ENCODE data around the gene LIPG.

LIPG gene

GRCh38 chr18:49630246-49630699 lies 68.4 kb downstream of the LIPG start:
- Histone ChIP-seq H3K9me2 (replicated peaks; ENCODE audit: insufficient read depth, low read length) (no peaks in the 10 kb centered on the region), H3K27ac (ENCODE audit: low read depth, low read length) (no peak overlapping the region), H3F3A (ENCODE audit: insufficient read depth) (no peaks in the 10 kb centered on the region), H3K4me3 (ENCODE audit: insufficient read depth, low read length, poor library complexity, severe bottlenecking) (no peak overlapping the region), H3K79me2 (ENCODE audit: insufficient read depth, low read length) (no peaks in the 10 kb centered on the region), H3K9ac (ENCODE audit: low read length) (no peak overlapping the region), H3K27me3 (ENCODE audit: low read length) (no peaks in the 10 kb centered on the region), H4K20me1 (ENCODE audit: low read depth, low read length) (no peaks in the 10 kb centered on the region), H3K9me3 (ENCODE audit: insufficient read depth, low read length) (no peaks in the 10 kb centered on the region), H3K36me3 (ENCODE audit: low read length) (no peaks in the 10 kb centered on the region), H2AFZ (ENCODE audit: low read depth, low read length, severe bottlenecking) (no peak overlapping the region), H3K4me2 (ENCODE audit: low read depth, low read length, poor library complexity, severe bottlenecking) (no peak overlapping the region)
- TF ChIP-seq EZH2phosphoT487 (conservative IDR thresholded peaks at IDR 0.05; ENCODE audit: low read length) (no peak), CTCF (IDR thresholded peaks at IDR 0.05; ENCODE audit: insufficient read depth, low read length, poor library complexity, severe bottlenecking) (no peak)

- no peaks in the 10 kb centered on the region for H3K79me2 ChIP-seq (ENCODE audit: insufficient read depth, low read length)
- no peak overlapping the region for H2AFZ ChIP-seq (ENCODE audit: low read depth, low read length, severe bottlenecking)
- no peaks in the 10 kb centered on the region for H3K27me3 ChIP-seq (ENCODE audit: low read length)
- H3K27ac ChIP-seq (ENCODE audit: low read depth, low read length) = no peak overlapping the region
- no peaks in the 10 kb centered on the region for H3F3A ChIP-seq (ENCODE audit: insufficient read depth)
- H3K9ac ChIP-seq (ENCODE audit: low read length) = no peak overlapping the region
- H4K20me1 ChIP-seq (ENCODE audit: low read depth, low read length) = no peaks in the 10 kb centered on the region
- H3K9me2 ChIP-seq (replicated peaks; ENCODE audit: insufficient read depth, low read length) = no peaks in the 10 kb centered on the region
- no peaks in the 10 kb centered on the region for H3K36me3 ChIP-seq (ENCODE audit: low read length)
- no peaks in the 10 kb centered on the region for H3K9me3 ChIP-seq (ENCODE audit: insufficient read depth, low read length)
- TF ChIP-seq EZH2phosphoT487 (conservative IDR thresholded peaks at IDR 0.05; ENCODE audit: low read length) (no peak), CTCF (IDR thresholded peaks at IDR 0.05; ENCODE audit: insufficient read depth, low read length, poor library complexity, severe bottlenecking) (no peak)
- H3K4me2 ChIP-seq (ENCODE audit: low read depth, low read length, poor library complexity, severe bottlenecking) = no peak overlapping the region
- H3K4me3 ChIP-seq (ENCODE audit: insufficient read depth, low read length, poor library complexity, severe bottlenecking) = no peak overlapping the region
Measured at GRCh38 chr18:49631146-49631866, 69.4 kb downstream of the LIPG start.

GRCh38 chr18:49632588-49632987 lies 70.7 kb downstream of the LIPG start:
- H3K4me3 ChIP-seq (ENCODE audit: insufficient read depth, low read length, poor library complexity, severe bottlenecking) = no peak overlapping the region
- no peak overlapping the region for H3K27ac ChIP-seq (ENCODE audit: low read depth, low read length)
- H3K9ac ChIP-seq (ENCODE audit: low read length) = no peak overlapping the region
- H4K20me1 ChIP-seq (ENCODE audit: low read depth, low read length) = no peaks in the 10 kb centered on the region
- no peaks in the 10 kb centered on the region for H3K79me2 ChIP-seq (ENCODE audit: insufficient read depth, low read length)
- H3K9me3 ChIP-seq (ENCODE audit: insufficient read depth, low read length) = no peaks in the 10 kb centered on the region
- H3K9me2 ChIP-seq (replicated peaks; ENCODE audit: insufficient read depth, low read length) = no peaks in the 10 kb centered on the region
- no peaks in the 10 kb centered on the region for H3F3A ChIP-seq (ENCODE audit: insufficient read depth)
- no peak overlapping the region for H3K4me2 ChIP-seq (ENCODE audit: low read depth, low read length, poor library complexity, severe bottlenecking)
- H2AFZ ChIP-seq (ENCODE audit: low read depth, low read length, severe bottlenecking) = no peak overlapping the region
- H3K36me3 ChIP-seq (ENCODE audit: low read length) = no peaks in the 10 kb centered on the region
- H3K27me3 ChIP-seq (ENCODE audit: low read length) = no peaks in the 10 kb centered on the region
- no peak for TF ChIP-seq CTCF (IDR thresholded peaks at IDR 0.05; ENCODE audit: insufficient read depth, low read length, poor library complexity, severe bottlenecking)
- no peak for TF ChIP-seq EZH2phosphoT487 (conservative IDR thresholded peaks at IDR 0.05; ENCODE audit: low read length)
